DMS153 treated with DMSO at 0.1 percent for 48 hours (cell line): ENCODE measurements around the gene RC3H2.

Experiments
- DNase-seq: peaks from one replicate; lab custom pipeline; 2025; ENCODE audit not compliant: unreplicated experiment; lab: John Stamatoyannopoulos, UW

RC3H2 gene

DNA sequence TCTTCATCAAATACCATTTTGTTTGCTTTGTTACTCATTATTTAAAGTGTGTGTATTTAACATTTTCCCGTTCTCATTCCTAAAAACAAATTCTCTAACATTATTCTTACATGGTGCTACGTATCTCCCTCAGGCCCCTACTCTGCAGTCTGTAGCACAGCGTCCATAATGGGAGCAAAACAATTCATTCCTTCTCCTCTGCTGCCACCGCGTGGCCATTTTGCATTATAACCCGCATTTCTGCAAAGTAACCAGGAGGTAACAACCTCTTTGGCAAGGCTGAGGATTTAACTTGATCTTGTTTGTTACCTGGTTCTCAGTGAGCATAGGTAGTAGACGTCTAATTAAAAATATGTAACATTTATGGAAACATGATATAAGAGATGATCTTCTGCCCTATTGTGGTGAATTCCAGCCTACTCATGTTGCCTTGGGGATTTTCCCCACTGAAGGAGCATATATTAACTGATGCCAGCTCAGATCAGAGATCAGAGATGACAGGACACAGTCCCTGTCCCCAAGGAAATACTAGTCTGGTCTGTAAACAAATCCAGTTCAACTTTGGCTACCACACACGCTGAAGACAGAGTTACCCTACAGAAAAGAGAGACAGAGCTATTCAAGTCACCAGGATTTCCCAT lies 94.7 kb downstream of the RC3H2 start:
- DNase-seq, result peak; percentile 79

DNA sequence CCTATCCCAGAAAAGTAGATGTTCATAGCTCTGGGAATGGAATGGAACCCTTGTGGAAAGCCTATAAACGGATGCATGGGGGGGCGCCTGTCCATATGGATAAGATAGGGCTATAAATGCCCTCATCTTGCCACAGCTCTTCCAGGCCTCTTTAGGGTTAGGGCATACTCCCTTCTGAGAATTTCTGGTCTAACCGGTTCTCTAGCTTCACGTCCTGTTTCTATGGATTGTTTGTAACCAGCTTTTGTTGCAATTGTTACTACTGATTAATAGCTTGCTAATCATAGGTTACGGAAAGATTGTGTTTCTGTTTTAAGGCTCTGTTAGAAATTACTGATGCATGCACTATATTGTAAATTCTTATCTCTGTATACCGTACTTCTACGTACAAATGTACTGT lies 95.9 kb downstream of the RC3H2 start:
- peak; percentile 89 for DNase-seq

GRCh38 chr9:122808141-122808540 lies 97.0 kb downstream of the RC3H2 start:
- no peak for DNase-seq

GRCh38 chr9:122807271-122807900 lies 97.8 kb downstream of the RC3H2 start:
- DNase-seq, result no peak

DNA sequence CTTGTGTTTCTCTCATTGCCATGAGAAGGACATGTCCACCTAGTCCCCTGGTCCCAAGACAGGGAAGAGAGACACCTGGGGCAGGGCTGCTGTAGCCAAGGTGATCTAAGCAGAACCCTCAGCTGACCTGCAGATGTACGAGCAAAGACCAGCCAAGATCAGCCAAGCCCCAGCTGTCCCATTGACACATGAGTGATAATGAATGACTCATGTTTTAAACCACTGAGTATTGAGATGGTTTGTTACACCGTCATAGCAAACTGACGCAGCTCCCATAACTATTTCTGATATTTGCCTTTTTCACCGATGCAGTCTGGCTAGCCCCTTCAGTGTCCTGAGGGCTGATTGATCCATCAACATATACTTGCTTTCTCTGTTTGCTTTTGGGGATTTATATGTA lies 98.5 kb downstream of the RC3H2 start:
- no peak for DNase-seq

DNA sequence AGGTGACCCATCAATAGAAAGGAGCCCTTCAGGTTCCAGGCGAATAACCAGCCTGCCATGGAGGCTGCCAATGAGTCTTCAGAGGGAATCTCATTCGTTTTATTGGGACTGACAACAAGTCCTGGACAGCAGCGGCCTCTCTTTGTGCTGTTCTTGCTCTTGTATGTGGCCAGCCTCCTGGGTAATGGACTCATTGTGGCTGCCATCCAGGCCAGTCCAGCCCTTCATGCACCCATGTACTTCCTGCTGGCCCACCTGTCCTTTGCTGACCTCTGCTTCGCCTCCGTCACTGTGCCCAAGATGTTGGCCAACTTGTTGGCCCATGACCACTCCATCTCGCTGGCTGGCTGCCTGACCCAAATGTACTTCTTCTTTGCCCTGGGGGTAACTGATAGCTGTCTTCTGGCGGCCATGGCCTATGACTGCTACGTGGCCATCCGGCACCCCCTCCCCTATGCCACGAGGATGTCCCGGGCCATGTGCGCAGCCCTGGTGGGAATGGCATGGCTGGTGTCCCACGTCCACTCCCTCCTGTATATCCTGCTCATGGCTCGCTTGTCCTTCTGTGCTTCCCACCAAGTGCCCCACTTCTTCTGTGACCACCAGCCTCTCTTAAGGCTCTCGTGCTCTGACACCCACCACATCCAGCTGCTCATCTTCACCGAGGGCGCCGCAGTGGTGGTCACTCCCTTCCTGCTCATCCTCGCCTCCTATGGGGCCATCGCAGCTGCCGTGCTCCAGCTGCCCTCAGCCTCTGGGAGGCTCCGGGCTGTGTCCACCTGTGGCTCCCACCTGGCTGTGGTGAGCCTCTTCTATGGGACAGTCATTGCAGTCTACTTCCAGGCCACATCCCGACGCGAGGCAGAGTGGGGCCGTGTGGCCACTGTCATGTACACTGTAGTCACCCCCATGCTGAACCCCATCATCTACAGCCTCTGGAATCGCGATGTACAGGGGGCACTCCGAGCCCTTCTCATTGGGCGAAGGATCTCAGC lies 104.8 kb downstream of the RC3H2 start, which contains the start of gene OR1K1:
TSS of gene OR1K1 (plus strand) at position 58 of the 995 bp plus-strand sequence. CDS start at position 58, 0 bp downstream.
- no peak for DNase-seq

- DNase-seq, result no peak
Observed at GRCh38 chr9:122797316-122798063, 107.7 kb downstream of the RC3H2 start.
